IPS-18a (cell line): ENCODE data around the gene CYP2W1.

Experiments used
- H3K27ac ChIP-seq: one replicate; pipeline ENCODE4 v1.5.1; 2013; ENCODE audit warnings: low read length
- H3K27me3 ChIP-seq: one replicate; pipeline ENCODE4 v1.6.1; 2013; ENCODE audit warnings: mild to moderate bottlenecking, low read length; ENCODE audit not compliant: control insufficient read depth, insufficient read depth
- H3K36me3 ChIP-seq: one replicate; pipeline ENCODE4 v1.6.1; 2013; ENCODE audit warnings: low read depth, low read length; ENCODE audit not compliant: control insufficient read depth
- H3K4me1 ChIP-seq: one replicate; pipeline ENCODE4 v1.6.1; 2013; ENCODE audit warnings: low read depth, low read length; ENCODE audit not compliant: control insufficient read depth
- H3K4me3 ChIP-seq: one replicate; pipeline ENCODE4 v1.5.1; 2013; ENCODE audit warnings: low read length
- H3K9ac ChIP-seq: one replicate; pipeline ENCODE4 v1.6.1; 2013; ENCODE audit warnings: mild to moderate bottlenecking, low read length, moderate library complexity
- H3K9me3 ChIP-seq: one replicate; pipeline ENCODE4 v1.6.1; 2013; ENCODE audit warnings: low read depth, low read length; ENCODE audit not compliant: control insufficient read depth

The CYP2W1 gene

DNA sequence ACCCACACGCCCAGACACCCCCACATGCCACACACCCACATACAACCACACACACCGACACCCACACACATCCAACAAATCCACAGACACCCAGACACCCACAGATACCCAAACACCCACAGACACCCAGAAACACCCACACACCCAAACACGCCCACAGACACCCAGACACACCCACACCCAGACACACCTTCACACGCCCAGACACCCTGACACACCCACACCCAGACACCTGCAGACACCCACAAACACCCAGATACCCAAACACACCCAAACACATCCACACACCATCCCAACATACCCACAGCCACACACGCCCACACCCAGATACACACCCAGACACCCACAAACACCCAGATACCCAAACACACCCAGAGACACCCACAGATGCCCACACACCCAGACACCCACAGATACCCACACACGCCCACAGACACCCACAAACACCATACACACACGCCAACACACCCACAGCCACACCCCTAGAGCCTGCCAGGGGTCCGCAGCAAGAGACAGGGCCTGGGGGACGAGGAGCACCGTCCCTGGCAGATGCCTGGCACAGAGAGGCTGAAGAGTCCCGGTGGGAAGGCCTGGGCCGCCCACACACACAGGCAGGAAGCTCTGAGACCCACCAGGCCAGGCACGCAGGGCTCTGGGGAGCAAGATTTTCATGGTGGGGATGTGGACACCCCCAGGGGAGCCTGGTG is 28.5 kb downstream of the CYP2W1 start:
- H3K4me1 ChIP-seq = no peaks in the 10 kb centered on the region
- no peaks in the 10 kb centered on the region for H3K27me3 ChIP-seq
- H3K36me3 ChIP-seq = no peaks in the 10 kb centered on the region
- H3K9ac ChIP-seq = no peak overlapping the region
- no peak overlapping the region for H3K27ac ChIP-seq
- no peaks in the 10 kb centered on the region for H3K9me3 ChIP-seq
- no peak overlapping the region for H3K4me3 ChIP-seq

DNA sequence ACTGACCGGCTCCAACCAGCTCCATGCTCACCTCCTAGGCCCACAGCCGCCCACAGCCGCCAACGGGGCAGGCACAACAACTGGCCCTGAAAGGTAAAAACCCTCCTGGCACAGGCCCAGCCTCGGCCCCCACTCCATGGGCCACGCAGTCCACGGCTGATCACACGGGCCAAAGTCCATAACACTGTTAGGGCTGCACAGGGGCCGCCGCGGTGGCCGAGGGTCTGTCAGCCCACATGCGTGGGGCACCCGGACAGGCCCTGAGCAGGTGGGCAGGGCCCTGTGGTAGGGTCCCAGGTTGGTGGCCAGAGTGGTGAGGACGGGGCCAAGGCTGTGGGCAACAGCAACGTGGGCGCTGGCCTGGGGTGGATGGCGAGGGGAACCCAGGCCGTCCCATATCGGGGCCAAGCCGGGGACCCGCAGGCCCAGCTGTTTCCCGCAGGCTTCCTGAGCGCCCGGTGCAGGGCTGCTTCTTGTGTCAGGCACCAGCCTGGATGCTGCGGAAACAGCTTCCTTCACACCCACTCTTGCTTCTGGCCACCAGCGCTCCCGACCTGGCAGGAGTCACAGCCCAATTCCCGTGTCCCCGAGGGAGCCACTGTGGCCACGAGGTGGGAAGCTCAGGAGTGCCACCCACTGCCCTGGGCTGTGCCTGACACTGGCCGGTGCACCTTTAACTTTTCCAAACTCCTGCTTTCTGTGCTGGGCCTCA is 29.2 kb downstream of the CYP2W1 start:
- H3K9ac ChIP-seq = no peak overlapping the region

DNA sequence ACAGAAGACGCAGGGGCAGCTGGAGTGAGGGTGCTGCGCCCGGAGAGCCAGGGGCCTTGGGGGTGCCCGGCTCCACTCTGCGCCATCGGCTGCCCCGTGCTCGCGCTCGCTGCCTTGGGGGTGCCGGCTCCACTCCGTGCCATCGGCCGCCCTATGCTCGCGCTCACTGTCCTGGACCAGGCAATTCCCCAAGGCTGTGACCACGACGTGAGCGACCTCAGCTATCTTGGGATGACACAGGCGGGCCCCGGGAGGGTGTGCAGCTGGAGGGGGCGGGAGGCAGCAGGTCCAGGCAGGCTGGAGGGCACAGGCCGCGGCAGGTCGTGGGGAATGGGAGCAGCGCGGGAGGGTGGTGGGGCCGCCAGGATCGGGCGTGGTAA is 29.7 kb downstream of the CYP2W1 start:
- H3K36me3 ChIP-seq = no peaks in the 10 kb centered on the region
- H3K9me3 ChIP-seq = no peaks in the 10 kb centered on the region
- no peak overlapping the region for H3K4me3 ChIP-seq
- H3K27ac ChIP-seq = no peak overlapping the region
- H3K27me3 ChIP-seq = no peaks in the 10 kb centered on the region
- no peak overlapping the region for H3K9ac ChIP-seq
- H3K4me1 ChIP-seq = no peaks in the 10 kb centered on the region

More for the DNA sequence above, 29.2 kb downstream of the CYP2W1 start:
- Histone ChIP-seq H3K9me3 (no peaks in the 10 kb centered on the region), H3K4me1 (no peaks in the 10 kb centered on the region), H3K27ac (no peak overlapping the region), H3K27me3 (no peaks in the 10 kb centered on the region), H3K36me3 (no peaks in the 10 kb centered on the region), H3K4me3 (no peak overlapping the region)

DNA sequence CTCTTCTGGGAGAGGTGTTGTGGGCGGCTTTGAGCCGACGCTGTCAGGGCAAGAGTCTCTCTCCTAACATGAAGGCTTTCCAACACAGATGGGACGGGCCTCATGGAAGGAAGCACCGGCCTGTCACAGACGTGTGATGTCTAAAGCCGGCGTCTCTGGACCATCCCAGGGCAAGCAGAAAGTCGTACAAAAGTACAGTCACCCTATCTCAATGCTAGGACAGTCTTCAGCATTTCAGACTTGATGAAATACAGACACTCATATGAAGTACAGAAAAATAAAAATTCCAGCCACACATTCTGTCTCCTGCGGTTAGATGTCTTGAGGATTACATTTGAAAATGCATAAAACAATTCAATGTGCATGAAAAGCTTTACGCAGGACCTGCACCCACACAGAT is 30.6 kb downstream of the CYP2W1 start:
- Histone ChIP-seq H3K4me3 (no peak overlapping the region), H3K27ac (no peak overlapping the region), H3K9me3 (no peaks in the 10 kb centered on the region), H3K27me3 (no peaks in the 10 kb centered on the region), H3K36me3 (no peaks in the 10 kb centered on the region), H3K4me1 (no peaks in the 10 kb centered on the region), H3K9ac (no peak overlapping the region)

DNA sequence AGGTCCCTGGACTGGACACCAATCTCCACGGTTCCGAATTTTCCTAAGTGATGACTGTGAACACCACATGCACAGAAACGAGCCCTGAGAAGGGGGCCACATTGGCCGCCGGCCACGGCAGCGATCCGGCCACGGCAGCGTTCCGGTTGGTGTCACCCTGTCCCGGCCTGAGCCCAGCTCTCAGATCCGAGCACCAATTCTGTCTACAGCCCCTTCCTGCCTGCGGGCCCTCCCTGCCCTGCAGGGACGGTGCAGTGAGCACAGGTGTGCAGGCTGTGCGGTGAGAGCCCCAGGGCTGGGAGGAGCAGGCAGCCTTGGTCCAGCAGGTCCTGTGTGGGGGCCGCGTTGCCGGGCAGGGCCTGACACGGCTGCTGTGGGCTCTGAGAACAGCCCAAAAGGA is 31.7 kb downstream of the CYP2W1 start:
- no peaks in the 10 kb centered on the region for H3K4me1 ChIP-seq
- no peak overlapping the region for H3K27ac ChIP-seq
- H3K27me3 ChIP-seq = no peaks in the 10 kb centered on the region
- no peaks in the 10 kb centered on the region for H3K36me3 ChIP-seq
- no peaks in the 10 kb centered on the region for H3K9me3 ChIP-seq
- H3K9ac ChIP-seq = no peak overlapping the region
- H3K4me3 ChIP-seq = no peak overlapping the region

DNA sequence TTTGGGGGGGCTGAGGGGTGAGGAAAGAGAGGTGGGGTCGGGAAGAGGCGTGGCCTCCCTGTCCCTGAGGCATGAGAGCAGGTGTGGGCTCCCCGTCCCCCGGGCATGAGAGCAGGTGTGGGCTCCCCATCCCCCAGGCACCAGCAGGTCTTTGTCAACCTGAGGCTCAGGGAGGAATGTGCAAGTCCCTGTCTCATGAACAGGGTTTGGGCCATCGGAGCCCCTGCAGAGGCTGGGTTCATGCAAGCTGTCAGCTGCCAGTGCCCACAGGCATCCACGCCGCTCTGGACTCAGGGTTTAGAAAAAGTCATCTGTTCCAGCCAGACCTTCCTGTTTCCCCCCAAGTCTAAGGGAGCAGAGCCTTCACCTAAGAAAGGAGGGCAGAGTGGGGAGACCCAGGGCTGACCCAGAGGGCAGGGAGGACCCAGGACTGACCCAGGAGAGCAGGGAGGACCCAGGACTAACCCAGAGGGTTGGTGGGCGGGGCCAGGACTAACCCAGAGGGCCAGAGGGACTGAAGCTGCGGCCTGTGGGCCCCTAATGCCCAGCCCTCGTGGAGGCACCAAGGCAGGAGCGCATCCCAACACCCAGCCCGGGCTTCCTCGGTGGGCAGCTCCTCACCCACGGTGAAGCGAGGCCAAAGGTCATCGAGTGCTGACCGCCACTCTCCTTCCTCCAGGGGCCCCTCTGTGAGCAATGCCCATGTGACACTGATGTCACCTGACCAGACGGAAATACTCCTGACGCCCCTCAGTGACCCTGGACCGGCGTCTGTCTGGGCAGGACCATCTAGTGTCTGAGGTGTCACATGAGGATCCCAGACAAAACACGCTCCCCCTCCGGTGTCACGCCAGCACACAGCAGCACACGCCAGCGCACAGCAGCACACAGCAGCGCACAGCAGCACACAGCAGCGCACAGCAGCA is 32.5 kb downstream of the CYP2W1 start:
- Histone ChIP-seq H3K4me1 (no peaks in the 10 kb centered on the region), H3K27ac (no peak overlapping the region), H3K4me3 (no peak overlapping the region), H3K27me3 (no peaks in the 10 kb centered on the region), H3K9ac (no peak overlapping the region), H3K9me3 (no peaks in the 10 kb centered on the region), H3K36me3 (no peaks in the 10 kb centered on the region)

DNA sequence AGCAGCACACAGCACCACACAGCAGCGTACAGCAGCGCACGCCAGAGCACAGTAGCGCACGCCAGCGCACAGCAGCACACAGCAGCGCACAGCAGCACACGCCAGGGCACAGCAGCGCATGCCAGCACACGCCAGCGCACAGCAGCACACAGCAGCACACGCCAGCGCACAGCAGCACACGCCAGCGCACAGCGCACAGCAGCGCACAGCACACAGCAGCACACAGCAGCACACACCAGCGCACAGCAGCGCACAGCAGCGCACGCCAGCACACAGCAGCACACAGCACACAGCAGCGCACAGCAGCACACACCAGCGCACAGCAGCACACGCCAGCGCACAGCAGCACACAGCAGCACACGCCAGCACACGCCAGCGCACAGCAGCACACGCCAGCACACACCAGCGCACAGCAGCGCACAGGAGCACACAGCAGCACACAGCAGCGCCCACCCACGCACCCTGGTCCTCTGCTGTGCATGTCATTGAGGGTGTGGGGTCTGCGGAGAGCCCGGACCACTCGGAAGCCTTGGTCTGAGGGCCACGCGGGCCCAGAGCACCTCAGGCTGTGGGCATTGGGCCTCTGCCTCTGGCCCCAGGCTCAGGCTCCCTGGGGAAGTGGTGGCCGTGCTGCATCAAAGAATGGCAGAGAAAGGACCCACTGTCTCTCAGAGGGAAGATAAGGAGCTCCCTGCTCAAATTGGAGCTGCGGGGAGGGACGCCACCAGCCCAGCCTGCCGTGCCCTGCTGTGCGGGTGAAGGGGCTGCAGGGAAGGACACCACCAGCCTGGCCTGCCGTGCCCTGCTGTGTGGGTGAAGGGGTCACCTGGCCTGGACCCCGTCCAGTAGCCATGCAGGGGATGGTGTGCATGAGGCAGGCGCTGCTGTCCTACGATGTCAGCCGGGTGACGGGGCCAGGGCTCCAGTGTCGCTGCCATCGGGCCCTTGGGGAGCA is 33.9 kb downstream of the CYP2W1 start:
- no peak overlapping the region for H3K9ac ChIP-seq
- H3K4me1 ChIP-seq = no peaks in the 10 kb centered on the region
- no peaks in the 10 kb centered on the region for H3K36me3 ChIP-seq
- H3K4me3 ChIP-seq = no peak overlapping the region
- no peaks in the 10 kb centered on the region for H3K9me3 ChIP-seq
- H3K27me3 ChIP-seq = no peaks in the 10 kb centered on the region
- H3K27ac ChIP-seq = no peak overlapping the region

DNA sequence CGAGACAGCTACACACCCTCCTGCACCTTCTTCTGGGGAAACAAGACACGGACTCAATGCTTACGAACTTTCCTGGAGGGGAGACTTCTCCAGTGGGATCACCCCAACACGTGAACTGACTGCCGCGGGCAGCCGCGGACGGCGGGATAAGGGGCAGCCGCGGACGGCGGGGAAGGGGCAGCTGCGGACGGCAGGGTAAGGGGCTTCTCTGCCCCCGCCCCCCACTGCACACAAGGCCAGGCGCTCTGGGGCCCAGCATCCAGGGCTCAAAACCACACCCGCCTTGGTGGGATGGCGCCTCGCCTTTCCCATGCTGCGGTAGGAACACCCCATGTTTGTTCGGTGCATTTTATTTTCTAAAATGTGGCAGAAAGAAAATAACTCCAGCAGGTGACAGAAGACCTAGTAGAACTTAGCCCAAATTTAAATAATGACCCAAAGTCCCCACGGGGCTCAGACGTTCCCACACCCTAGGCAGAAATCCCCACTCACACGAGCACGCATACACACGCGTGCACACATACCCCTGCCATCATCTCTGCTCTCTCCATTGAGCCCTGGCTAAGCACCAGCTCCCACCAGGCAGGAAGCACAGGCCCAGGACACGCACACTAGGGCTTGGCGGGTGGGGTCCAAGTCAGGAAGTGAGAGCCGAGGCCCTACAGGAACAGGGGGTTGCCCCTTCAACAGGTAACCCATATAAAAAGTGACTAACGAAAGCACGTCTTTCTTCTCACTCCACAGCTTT is 34.8 kb downstream of the CYP2W1 start:
- Histone ChIP-seq H3K4me3 (no peak overlapping the region), H3K9me3 (no peaks in the 10 kb centered on the region), H3K36me3 (no peaks in the 10 kb centered on the region), H3K9ac (no peak overlapping the region), H3K27ac (no peak overlapping the region), H3K4me1 (no peaks in the 10 kb centered on the region), H3K27me3 (no peaks in the 10 kb centered on the region)

DNA sequence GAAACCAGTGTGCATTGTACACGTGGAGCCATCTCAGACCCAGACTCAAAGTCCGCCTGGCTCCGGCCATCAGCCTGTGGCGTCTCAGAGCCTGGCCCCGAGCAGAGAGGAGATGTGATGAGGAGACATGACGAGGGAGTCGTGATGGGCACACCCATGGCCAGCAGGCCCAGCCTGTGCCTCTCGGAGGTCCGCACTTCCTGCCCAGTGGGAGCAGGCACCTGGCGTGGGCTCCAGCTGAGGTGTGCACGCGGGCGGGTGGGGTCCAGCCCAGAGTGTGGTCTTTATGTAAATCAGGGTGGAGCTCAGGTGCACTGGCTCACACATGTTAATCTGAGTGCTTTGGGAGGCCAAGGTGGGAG is 35.3 kb downstream of the CYP2W1 start:
- H3K36me3 ChIP-seq = no peaks in the 10 kb centered on the region

DNA sequence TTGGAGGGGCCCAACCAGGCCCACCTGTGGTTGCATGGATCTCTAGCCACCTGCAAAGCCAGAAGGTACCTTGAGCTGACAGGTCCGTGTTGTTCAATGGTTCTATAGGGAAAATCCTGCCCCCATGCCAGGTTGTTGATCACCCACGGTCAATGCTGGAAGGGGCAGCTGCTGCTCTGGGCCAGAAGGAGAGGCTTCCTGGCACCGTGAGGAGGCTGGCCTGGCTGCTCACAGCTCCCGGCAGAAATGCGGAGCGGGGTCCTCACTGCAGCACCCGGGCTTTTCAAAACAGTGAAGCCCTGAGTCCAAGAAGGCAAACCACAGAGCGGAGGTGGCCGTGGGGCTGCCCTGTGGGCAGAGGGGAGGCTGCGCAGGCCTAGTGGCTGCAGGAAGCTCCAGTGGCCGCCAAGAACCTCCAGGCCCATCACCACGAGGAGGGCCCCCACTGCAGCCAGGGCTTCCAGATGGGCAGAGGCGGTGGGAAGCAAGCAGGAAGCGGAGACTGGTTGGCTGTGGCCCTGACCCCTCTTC is 36.3 kb downstream of the CYP2W1 start:
- H3K9ac ChIP-seq = no peak overlapping the region
- H3K4me3 ChIP-seq = no peak overlapping the region
- H3K36me3 ChIP-seq = no peaks in the 10 kb centered on the region
- no peaks in the 10 kb centered on the region for H3K9me3 ChIP-seq
- no peaks in the 10 kb centered on the region for H3K4me1 ChIP-seq
- H3K27me3 ChIP-seq = no peaks in the 10 kb centered on the region
- H3K27ac ChIP-seq = no peak overlapping the region

More for the DNA sequence above, 35.3 kb downstream of the CYP2W1 start:
- H3K27ac ChIP-seq = no peak overlapping the region
- H3K4me3 ChIP-seq = no peak overlapping the region
- H3K9ac ChIP-seq = no peak overlapping the region
- no peaks in the 10 kb centered on the region for H3K9me3 ChIP-seq
- H3K4me1 ChIP-seq = no peaks in the 10 kb centered on the region
- no peaks in the 10 kb centered on the region for H3K27me3 ChIP-seq
